Brain pericyte (primary cell): ENCODE data around the gene SKP1.

ENCODE experiments used
- DNase-seq: peaks from one replicate; pipeline ENCODE4 v3.0.0-alpha.2; 2012; ENCODE audit warnings: low read depth, low spot score

The SKP1 gene

DNA sequence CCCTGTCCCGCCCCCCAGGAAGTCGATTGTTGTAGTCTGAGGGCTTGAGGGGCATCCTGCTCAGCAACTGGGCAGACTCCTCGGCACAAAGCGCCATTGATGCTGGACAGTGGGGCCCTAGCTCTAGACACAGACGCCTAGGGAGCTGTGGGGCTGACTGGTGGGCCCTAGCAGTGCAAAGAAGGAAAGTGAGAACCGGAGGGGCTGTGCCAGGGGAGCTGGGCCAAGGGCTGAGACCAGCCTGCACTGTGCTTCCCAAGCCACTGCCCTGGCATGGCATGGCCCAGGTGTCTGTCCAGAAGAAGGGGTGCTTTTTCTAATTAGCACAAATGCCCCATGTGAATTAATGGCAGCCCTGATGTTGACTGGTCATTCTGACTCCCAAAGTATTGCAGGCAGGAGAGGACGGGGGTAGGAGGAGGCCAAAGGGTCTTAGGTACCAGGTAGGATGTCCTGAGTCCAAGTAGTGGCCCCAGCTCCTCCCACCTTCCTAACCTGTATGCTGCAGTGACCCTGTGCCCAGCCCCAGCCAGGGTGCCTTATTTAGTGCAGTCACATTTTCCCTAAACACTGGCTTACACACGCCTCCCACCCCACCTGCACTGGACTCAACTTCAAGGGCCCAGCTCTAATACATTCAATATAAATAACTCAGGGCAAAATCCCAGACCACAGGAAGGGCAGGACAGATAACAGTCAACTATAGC, 46.4 kb downstream of the SKP1 start:
- no peak for DNase-seq

DNA sequence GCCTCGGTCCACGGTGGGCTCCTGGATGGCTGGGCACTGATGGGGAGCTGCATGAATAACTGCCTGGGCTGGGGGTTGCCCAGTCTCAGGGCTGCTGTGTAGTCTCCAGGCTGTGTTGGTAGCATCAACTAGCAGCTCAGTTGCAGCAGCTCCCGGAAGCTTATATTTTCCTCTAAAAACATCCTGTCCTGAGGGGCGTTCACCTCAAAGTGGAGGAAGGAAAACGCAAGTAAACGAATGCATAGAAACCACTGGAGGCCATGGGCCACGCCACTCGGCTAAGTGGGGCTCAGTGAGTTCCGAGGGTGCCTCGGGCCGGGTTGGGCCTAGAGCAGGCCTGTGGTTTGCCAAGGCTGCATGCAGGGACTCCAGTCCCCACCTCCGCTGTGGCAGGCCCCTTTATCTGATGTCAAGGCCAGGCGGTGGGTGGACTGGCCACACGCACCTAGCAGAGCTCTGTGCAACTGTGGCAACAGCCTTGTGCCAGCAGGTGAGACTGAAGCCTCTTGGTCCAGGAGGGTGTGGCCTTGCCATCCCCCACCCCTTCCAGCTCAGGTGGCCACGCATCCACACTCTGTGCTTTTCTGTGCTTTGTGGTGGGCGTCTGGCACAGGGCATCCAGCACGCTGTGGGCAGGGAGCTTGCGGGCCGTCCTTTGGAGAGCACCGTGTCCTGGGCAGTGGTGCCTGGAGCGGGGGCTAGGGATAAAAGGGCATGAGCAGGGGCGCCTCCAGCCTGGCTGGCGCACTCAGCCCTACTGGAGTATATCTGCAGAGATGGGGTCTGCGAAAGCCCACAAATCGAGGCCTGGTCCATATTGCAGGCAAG, 47.1 kb downstream of the SKP1 start:
- DNase-seq: no peak

DNA sequence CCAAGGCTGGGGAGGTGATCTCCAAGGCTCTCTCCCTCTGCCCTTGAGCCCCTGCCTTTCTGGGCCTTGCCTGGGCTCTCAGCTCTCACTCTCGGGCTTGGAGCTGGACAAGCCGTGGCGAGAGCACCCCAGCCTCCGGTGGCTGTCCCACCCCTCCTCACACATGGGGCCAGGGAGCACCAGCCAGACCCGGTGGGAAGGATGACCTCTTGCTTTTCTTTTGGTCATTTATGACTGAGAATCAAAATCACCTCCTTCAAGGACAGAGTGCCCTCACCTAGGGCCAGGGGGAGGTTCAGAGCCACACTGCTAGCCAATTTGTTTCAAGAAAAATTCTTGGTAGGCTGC, 48.1 kb downstream of the SKP1 start:
- DNase-seq: no peak

DNA sequence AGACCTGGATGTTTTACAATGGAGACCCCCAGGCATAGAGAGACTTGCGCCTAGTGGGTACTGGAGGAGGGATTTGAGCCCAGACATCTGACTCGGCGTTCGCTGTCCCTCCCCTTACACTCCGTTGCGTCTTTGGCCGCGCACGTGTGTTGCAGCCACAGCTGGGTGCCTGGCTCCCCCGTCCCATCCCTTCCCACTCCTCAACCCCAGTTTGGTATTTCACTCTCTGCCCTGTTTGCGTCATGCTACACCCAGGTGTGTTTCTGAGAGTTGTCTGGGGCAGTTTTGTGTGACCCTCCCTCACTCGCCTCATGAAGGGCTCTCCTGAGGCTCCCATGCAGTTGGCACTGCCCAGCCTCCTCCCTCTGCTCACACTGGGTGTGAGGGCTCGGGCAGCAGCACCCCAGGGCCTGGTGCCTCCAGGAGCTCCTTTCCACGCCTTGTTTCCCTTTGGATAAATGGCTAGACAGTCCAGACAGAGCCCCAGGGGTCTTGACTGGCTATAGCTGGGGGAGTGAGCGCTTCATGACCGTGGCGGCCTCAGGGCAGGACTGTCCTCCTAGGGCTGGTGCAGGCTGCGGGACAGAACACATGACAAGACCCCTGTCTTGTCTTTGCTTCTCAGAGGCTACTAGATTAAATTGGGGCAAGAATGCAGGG, 48.6 kb downstream of the SKP1 start:
- no peak for DNase-seq

DNA sequence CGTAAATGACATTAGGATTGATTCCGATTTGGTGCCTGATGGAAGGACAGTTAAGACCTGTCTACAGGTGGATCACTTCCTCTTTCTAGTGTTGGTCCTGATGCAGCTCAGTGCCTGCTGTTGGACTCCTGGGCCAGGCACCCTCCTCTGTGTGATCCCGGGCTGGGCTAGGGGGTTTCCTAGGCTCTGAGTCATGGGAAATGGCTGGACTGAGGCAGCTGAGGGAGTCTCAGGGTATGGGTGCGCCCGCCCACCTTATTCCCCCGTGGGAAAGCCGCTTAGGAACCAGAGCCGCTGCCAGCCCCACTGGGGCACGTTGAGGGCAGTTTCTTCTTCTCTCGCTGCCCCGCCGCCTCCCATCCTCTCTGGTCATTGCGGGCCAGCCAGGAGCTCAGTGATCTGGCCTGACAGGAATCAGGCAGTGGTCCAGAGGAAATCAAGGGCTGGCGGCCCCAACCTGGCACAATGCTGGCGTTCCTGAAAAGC, 49.3 kb downstream of the SKP1 start:
- no peak for DNase-seq

DNA sequence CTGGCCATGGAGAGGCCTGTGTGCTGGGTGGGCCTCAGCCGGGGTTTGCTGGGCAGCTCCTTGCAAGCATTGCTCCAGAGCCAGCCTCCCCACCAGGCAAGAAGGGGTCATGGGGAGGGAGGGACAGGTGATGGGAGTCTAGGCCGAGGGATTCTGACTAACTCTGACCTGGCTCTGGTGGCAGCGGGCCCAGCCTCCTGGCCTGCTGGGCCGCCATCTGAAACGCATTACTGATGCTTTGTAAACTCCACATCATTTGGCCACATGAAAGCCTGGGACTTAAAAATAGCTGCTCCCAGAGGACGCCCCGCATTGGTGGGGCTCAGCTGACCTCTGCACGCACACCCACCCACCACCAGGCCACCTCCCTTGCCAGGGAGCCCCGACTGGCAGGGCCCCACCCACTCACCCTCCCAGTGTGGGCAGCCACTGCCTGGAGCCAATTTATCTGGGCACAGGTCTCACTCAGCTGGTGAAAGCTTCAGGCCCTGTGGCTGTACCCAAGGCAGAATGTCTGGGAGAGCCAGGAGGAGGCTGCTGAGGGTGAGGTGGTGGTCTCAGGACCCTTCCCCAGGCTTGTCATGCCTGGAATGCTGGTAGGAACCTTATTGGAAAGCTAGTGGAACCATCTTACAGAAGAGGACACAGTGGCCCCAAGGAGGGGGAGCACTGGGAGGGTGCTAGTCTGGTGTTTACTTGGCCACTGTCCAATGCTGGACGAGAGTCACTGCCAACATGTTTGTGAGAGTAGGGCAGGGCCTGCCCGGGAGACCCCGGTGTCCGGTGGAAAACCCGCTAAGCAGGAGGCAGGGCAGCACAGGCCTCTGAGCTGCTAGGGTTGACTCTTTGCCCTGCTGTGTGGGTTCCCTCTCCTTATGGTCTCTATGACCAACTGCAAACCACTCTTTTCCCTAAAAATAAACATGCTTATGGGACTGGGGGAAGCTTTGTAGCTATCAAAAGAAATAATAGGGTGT, 51.4 kb downstream of the SKP1 start:
- peak; percentile 84 for DNase-seq

DNA sequence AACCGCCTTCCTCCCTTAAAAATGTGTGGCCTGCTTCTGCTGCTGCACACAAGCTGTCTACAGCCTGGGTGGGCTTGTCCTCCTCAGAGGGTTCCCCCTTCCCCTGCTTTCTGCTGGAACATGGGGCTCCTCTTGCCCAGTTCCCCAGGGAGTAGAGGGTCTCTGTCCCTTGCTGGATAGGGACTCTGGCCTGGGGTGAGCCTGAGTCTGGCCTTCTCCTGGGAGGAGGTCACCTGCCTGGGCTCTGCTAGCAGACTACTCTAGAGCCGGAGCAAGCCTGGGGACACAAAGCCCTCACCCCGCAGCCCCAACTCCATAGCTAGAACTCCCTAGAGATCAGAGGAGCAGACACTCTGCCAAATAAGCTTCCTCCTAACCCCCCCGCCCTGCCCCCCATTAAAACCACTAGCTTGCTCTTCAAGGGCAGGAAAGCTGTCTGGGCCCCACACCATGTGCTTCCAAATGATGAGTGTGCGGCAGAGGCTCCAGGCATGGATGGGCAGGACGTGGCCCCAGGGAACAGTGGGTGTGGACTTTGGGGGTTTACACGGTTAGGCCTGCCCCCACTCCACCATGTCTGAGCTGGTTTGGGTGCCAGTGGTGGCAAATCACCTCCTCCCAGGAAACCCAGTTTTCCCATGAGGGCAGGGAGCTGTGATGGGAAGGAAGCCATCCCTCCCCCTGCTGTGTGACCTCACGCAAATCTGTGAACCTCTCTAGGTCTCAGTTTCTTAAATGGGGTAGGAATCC, 52.3 kb downstream of the SKP1 start:
- no peak for DNase-seq

DNA sequence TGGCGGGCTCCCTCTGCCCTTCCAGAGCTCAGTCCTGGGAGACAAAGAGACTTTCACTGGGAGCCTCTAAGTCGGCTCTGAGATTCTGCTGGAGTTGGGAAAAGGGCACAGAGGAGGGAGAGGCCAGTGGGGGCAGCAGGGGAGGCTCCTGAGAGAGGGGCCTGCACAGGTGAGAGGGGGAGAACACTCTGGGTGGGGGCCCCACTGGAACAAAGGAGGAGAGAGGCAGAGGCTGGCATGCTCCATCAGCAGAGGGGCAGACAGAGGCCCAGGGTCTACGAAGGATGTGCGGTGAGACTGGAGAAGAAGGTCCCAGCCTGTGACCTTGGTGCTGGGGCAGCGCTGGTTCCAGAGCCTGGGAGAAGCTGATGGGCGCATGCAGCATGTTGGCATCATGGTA, 53.4 kb downstream of the SKP1 start:
- no peak for DNase-seq

DNA sequence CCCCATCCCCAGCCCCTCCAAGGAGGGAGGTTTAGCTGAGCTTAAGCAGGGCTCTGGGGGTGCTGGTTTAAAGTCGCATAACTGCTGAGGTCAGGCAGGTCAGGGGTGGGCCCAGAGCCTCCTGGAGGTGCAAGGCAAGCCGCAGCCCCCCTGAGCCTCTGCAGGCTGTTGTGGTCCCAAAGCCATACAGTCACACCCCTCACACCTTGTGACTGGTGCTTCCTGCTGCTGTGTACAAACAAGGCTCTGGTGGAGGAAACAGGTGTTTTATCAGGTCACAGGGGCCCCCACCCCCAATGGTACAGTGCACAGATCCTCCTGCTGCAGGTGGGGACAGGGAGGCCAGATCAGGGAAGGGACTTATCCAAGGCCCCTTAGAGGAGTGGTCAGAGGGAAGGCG, 54.2 kb downstream of the SKP1 start:
- DNase-seq: no peak

DNA sequence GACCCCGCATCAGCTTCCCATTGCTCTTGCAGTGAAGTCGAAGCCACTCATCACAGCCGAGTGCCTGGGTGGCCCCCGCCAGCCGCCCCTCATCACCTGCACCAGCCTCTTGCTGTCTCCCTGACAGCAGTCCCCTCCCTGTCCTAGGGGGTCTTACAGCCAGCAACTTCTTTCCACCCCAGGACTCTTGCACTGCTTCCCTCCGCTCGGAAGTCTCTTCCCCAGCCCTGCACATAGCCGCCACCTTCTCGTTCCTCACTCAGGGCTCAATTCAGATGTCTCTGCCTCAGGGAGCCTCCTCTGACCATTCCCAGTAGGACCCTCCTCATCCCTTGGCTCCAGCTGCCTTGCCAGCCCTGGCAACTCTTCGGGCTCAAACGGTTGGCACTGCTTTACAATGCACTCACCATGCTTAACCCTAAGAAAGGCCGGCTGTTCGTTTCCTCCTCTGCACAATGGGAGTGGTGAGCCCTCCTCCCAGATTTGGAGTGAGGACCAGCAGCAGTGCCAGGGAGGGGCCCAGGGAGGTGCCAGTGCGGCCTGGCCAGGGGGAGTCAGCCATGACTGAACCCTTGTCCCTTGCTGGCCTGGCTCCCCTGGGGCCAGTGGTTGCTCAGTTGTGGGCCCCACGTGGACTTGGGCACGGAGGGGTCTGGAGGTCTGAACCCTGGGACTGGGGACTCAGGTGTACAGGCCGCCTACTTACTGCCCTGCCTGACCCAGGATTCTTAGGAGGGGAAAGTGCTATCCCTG, 56.2 kb downstream of the SKP1 start:
- no peak for DNase-seq

DNA sequence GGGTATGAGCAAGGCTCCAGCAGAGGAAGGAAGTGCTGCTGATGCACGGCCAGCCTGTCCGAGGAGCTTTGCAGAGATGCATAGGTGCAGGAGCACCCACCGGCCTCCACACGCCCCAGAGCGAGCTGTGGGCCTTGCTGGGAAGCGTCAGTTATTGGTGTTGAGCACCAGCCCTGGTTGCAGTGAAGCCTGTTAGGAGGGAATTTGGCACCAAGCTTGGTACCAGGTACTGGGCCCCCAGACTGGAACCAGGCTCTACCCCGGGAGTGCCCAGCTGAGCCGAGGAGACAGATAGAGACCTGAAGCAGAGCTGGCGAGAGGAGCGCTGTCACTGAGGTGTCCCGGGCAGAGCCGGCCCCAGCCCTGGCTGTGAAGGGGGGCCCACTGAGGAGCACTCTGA, 57.0 kb downstream of the SKP1 start:
- DNase-seq: no peak

DNA sequence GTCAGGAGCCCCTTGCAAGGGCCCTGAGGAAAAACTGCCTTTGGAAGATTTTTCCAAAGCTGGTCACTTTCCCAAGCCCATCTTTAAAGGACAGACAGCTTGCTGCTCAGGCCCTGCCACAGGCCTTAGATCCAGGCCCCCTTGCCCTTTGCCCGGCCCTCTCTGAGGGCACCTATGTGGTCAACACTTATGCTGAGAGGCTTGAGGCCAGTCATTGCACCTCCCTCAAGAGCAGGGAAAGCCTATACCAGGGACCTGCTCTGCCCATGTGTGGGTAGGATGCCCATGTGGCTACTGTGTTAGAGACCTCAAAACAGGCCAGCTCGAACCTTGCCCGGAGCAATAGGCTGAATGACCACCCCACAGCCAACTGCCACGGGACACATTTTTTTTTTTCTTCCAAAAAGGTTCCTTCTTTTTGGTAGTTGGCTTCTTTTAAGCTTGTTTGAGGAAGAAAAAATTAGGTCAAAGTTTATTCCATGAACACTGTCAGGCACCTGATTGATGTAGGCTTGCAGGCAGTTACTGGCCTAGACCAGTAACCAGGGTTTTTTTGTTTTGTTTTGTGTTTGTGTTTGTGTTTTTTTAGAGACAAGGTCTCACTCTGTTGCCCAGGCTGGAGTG, 58.4 kb downstream of the SKP1 start:
- DNase-seq: no peak

DNA sequence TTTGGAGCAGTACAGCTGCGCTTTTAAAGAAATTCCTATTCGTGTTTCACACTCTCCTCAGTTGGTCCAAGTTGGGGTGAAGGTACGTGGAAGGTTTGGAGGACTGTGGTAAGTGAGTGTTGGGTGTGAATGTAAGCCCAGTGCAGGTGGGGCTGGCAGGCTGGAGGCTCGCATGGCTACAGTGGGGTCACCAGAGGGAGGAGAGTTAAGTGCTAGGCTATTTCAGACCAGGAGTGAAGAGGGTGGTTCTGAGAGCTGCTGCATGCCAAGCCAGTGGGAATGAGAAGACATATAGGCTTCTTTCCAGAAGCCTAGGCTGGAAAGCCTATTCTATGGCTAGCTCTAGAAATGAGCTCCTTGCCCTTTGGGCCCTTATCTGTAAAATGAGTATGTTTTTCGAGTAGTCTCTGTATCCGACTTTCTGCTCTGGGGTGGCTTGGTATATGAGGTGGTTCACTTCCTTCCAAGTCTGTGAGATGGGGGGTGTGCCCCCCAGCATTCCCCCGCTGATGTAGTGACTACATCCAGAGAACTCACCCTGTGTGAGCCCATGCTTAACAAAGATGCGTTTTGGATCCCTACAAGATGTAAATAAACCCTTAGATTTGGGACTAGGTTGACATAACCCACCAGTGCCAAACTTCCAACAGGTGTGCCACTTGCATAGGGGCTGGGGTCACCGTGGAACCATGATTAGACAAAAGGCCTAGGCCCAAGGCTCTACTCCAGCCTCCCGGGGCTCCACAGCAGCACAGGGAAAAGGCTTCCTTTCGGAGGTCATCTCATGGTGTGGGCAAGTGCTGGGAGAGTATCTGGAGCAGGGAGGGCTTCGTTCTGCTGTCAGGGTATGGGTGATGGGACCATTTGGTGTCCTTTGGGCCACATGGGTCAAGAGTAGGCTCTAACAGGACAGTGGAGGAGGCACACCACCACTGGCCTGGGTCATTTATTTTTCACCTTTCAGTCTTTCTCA, 59.7 kb downstream of the SKP1 start:
- DNase-seq: no peak

DNA sequence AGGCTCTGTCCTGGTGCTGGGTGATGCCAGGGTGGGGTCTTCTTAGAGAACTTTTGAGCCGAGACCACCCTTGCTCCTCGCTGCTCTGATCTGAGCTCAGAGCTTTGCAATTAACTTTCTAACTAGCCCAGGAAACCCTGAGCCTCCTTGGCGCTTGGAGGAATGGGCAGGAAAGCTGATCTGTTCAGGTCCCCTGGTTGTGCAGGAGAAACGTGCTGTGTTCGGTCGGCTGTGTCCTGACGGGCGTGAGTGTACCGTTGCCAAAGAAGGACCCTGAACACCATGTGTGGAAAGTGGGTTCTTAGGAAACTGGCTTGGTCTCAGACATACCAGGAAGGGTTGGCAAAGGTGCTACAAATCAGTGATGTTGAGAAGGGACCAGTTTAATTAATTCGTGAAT, 60.5 kb downstream of the SKP1 start:
- DNase-seq: no peak

DNA sequence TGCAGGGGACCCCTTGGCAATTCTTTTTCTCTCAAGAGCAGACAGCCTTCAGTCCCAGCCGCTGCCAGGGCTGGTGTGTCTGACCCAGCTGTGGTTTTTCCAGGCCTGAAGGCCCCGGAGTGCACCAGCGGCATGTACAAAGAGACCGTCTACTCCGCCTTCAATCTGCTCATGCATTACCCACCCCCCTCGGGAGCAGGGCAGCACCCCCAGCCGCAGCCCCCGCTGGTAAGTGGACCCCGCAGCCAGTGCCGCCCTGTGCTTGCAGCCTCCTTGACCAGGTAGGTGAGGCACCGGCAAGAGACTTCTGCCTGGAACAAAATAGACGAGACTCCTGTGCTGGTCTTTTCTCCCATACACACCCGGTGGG, 61.0 kb downstream of the SKP1 start:
- DNase-seq: no peak

DNA sequence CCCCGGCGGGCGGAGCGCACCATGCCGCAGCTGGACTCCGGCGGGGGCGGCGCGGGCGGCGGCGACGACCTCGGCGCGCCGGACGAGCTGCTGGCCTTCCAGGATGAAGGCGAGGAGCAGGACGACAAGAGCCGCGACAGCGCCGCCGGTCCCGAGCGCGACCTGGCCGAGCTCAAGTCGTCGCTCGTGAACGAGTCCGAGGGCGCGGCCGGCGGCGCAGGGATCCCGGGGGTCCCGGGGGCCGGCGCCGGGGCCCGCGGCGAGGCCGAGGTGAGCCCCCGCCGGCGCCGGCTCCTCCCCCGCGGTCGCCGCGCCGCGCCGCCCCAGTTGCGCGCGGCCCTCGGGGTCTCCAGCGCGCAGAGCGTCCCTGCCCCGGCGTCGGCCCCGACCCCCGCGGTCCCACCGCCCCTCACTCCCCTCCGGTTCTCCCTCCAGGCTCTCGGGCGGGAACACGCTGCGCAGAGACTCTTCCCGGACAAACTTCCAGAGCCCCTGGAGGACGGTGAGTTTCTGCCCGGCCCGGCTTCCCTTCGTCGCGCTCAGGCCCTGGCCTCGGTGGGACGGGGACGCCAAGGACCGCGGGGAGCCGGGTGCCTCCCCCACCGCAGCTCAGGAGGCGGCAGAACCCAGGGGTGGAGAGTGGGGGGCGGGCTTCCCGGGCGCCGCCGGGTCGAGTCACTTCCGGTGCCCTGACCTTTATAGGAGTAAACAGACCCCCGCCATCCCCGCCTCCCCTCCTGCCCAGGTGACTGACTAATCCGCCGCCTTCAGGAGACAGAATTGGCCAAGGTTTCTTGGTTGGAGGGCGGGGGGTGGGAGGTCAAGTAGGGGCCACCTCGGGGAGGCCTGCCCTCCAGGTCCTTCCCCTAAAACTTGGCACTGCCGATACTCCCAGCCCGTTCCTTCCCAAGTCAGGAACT, 61.6 kb downstream of the SKP1 start:
- no peak for DNase-seq
